ENCODE results near the gene SUB1.

- TF ChIP-seq, protein P1, sequence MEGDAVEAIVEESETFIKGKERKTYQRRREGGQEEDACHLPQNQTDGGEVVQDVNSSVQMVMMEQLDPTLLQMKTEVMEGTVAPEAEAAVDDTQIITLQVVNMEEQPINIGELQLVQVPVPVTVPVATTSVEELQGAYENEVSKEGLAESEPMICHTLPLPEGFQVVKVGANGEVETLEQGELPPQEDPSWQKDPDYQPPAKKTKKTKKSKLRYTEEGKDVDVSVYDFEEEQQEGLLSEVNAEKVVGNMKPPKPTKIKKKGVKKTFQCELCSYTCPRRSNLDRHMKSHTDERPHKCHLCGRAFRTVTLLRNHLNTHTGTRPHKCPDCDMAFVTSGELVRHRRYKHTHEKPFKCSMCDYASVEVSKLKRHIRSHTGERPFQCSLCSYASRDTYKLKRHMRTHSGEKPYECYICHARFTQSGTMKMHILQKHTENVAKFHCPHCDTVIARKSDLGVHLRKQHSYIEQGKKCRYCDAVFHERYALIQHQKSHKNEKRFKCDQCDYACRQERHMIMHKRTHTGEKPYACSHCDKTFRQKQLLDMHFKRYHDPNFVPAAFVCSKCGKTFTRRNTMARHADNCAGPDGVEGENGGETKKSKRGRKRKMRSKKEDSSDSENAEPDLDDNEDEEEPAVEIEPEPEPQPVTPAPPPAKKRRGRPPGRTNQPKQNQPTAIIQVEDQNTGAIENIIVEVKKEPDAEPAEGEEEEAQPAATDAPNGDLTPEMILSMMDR (IDR thresholded peaks at IDR 0.05): no peak
- TF ChIP-seq POLR2A (IDR thresholded peaks at IDR 0.05): no peak
These were observed 47.3 kb upstream of the SUB1 start for GRCh38 chr5:32538031-32538547.
